Panc1 (cell line): ENCODE data around the gene KLF9. TPM values are rescaled to one million over a fixed set of nuclear protein-coding genes. Genes with fewer than 3 reads are reported as not detected.

Experiments
- ATAC-seq: fragments of 200-7000 bp; cut with Tn5 transposase; 2 replicates; pipeline ENCODE4 v1.9.1; 2020; ENCODE audit warnings: mild to moderate bottlenecking, moderate library complexity
- BruUV-seq: library from RNA; stranded (reverse); fragments of 400-500 nt; replicated peaks from 2 replicates; lab custom pipeline; 2021; lab: Mats Ljungman, UMichigan
- CTCF ChIA-PET: fragments of 300-600 bp; sonication (Branson Sonifier 250); formaldehyde crosslinking; loops from one replicate; lab custom pipeline; 2022; ENCODE audit warnings: antibody characterized with exemption; lab: Charles Lee
- POLR2A ChIA-PET: fragments of 300-600 bp; sonication (Branson Sonifier 250); formaldehyde crosslinking; loops from one replicate; lab custom pipeline; 2022; ENCODE audit warnings: antibody characterized with exemption; lab: Charles Lee
- DNase-seq: peaks from one replicate; pipeline ENCODE4 v3.0.0-alpha.2; 2010; ENCODE audit warnings: low read depth, low spot score
- H3K27ac ChIP-seq: 2 replicates; pipeline ENCODE4 v1.5.1; 2011; ENCODE audit warnings: mild to moderate bottlenecking, low read length, inconsistent platforms
- H3K27me3 ChIP-seq: fragments of 200-500 bp; sonication (Bioruptor generic); 2 replicates; pipeline ENCODE4 v1.6.0; 2014; ENCODE audit warnings: low read length, inconsistent platforms; ENCODE audit not compliant: control insufficient read depth, insufficient read depth
- H3K36me3 ChIP-seq: fragments of 200-500 bp; sonication (Bioruptor generic); 2 replicates; pipeline ENCODE4 v1.5.1; 2014; ENCODE audit warnings: inconsistent platforms, mild to moderate bottlenecking, low read length, moderate library complexity; ENCODE audit not compliant: control insufficient read depth, insufficient read depth
- H3K4me1 ChIP-seq: 2 replicates; pipeline ENCODE4 v1.5.1; 2011; ENCODE audit warnings: inconsistent platforms, mild to moderate bottlenecking, low read length, moderate library complexity; ENCODE audit not compliant: control insufficient read depth, insufficient read depth
- H3K4me3 ChIP-seq, 2 experiments: 2 replicates each; pipeline ENCODE4 v1.5.1; 2011 to 2012; ENCODE audit warnings: low read depth in 2 of 2, low read length in 2 of 2, mild to moderate bottlenecking in 2 of 2, inconsistent platforms in 1 of 2, moderate library complexity in 1 of 2
- H3K9me3 ChIP-seq: fragments of 200-500 bp; sonication (Bioruptor generic); 2 replicates; pipeline ENCODE4 v1.5.1; 2014; ENCODE audit warnings: low read depth, mild to moderate bottlenecking, inconsistent platforms, low read length, moderate library complexity; ENCODE audit not compliant: control insufficient read depth, insufficient read depth
- POLR2AphosphoS5 ChIP-seq: IDR thresholded peaks from 2 replicates; pipeline ENCODE4 v1.6.1; 2012; ENCODE audit warnings: mild to moderate bottlenecking, low read depth, low read length, moderate library complexity
- SIN3A ChIP-seq: IDR thresholded peaks from 2 replicates; pipeline ENCODE4 v1.6.1; 2012; ENCODE audit warnings: low read depth, mild to moderate bottlenecking, low read length, moderate library complexity, borderline replicate concordance; ENCODE audit not compliant: insufficient read depth
- TCF7L2 ChIP-seq: IDR thresholded peaks from 2 replicates; pipeline ENCODE4 v1.6.1; 2011; ENCODE audit warnings: mild to moderate bottlenecking, low read depth, low read length, inconsistent platforms
- in situ Hi-C: cut with HindIII; loops from 2 replicates; pipeline ENCODE4 v1.10.0; 2016; ENCODE audit warnings: low sequenced_read_pairs, low pct_unique_long_range_greater_than_20kb
- intact Hi-C: fragments of 100-400 bp; cut with micrococcal nuclease; formaldehyde crosslinking; loops from one replicate; pipeline ENCODE4 v1.10.0; 2022; ENCODE audit not compliant: unreplicated experiment
- total RNA-seq: library from RNA; stranded (reverse); gene quantifications from one replicate; pipeline ENCODE4 v1.2.1, GENCODE V29; 2021; ENCODE audit not compliant: unreplicated experiment
- TF ChIP-seq, protein P1 (sequence below): fragments of 450-650 bp; IDR thresholded peaks from 2 replicates; pipeline ENCODE4 v1.5.1; 2017; ENCODE audit warnings: mild to moderate bottlenecking
- TF ChIP-seq, protein P2 (sequence below), 2 experiments: IDR thresholded peaks; 2 replicates each; pipeline ENCODE4 v1.6.1; 2011 to 2012; ENCODE audit warnings: low read depth in 2 of 2, control low read depth in 1 of 2, low read length in 1 of 2, mild to moderate bottlenecking in 1 of 2, moderate library complexity in 1 of 2; ENCODE audit not compliant: insufficient read depth in 1 of 2

KLF9 gene
- total RNA-seq, 1 experiment from 2014 or later, result 0.95 TPM

DNA sequence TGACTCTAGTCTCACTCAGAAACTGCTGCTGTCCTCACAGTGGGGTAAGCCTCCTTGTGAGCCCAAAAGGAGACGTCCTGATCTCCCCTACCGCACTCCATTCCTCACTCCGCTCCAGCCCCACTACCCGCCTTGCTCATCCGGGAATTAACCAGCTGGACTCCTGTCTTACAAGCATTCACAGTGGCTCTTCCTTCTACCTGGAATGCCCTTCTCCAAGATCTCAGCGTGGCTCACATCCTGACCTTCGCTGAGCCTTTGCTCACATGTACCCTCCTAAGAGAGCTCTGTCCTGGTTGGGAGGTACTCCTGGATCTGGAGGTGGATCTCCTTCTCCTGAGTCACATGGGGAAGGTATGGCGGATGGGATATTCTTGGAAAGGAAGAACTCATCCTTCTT is 10.7 kb upstream of the KLF9 start:
- H3K36me3 ChIP-seq, result no peaks in the 10 kb centered on the region
- no peaks in the 10 kb centered on the region for H3K27me3 ChIP-seq
- no peak for TF ChIP-seq POLR2AphosphoS5
- TF ChIP-seq, protein P1, sequence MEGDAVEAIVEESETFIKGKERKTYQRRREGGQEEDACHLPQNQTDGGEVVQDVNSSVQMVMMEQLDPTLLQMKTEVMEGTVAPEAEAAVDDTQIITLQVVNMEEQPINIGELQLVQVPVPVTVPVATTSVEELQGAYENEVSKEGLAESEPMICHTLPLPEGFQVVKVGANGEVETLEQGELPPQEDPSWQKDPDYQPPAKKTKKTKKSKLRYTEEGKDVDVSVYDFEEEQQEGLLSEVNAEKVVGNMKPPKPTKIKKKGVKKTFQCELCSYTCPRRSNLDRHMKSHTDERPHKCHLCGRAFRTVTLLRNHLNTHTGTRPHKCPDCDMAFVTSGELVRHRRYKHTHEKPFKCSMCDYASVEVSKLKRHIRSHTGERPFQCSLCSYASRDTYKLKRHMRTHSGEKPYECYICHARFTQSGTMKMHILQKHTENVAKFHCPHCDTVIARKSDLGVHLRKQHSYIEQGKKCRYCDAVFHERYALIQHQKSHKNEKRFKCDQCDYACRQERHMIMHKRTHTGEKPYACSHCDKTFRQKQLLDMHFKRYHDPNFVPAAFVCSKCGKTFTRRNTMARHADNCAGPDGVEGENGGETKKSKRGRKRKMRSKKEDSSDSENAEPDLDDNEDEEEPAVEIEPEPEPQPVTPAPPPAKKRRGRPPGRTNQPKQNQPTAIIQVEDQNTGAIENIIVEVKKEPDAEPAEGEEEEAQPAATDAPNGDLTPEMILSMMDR, result no peak
- no peak for TF ChIP-seq SIN3A
- TF ChIP-seq, protein P2, sequence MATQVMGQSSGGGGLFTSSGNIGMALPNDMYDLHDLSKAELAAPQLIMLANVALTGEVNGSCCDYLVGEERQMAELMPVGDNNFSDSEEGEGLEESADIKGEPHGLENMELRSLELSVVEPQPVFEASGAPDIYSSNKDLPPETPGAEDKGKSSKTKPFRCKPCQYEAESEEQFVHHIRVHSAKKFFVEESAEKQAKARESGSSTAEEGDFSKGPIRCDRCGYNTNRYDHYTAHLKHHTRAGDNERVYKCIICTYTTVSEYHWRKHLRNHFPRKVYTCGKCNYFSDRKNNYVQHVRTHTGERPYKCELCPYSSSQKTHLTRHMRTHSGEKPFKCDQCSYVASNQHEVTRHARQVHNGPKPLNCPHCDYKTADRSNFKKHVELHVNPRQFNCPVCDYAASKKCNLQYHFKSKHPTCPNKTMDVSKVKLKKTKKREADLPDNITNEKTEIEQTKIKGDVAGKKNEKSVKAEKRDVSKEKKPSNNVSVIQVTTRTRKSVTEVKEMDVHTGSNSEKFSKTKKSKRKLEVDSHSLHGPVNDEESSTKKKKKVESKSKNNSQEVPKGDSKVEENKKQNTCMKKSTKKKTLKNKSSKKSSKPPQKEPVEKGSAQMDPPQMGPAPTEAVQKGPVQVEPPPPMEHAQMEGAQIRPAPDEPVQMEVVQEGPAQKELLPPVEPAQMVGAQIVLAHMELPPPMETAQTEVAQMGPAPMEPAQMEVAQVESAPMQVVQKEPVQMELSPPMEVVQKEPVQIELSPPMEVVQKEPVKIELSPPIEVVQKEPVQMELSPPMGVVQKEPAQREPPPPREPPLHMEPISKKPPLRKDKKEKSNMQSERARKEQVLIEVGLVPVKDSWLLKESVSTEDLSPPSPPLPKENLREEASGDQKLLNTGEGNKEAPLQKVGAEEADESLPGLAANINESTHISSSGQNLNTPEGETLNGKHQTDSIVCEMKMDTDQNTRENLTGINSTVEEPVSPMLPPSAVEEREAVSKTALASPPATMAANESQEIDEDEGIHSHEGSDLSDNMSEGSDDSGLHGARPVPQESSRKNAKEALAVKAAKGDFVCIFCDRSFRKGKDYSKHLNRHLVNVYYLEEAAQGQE (IDR thresholded peaks at IDR 0.05; ENCODE audit: insufficient read depth in 1 of 2, low read depth in 2 of 2, low read length in 1 of 2), result no peak
- no peak for TF ChIP-seq TCF7L2
- ChIA-PET POLR2A (interaction anchor here (1.1 kb wide), 1 partner anchor 11 kb away, joined by 3 read pairs; the partner anchor contains the start of gene KLF9), CTCF (no interaction called here)
- H3K4me1 ChIP-seq, result no peaks in the 10 kb centered on the region
- DNase-seq (no peak), ATAC-seq (no peak)
- H3K9me3 ChIP-seq, result no peaks in the 10 kb centered on the region
- no peak overlapping the region for H3K4me3 ChIP-seq
- intact Hi-C loops (no loop called here), in situ Hi-C loops (no loop called here)
- BruUV-seq, result no TSS peak
- no peak overlapping the region for H3K27ac ChIP-seq

DNA sequence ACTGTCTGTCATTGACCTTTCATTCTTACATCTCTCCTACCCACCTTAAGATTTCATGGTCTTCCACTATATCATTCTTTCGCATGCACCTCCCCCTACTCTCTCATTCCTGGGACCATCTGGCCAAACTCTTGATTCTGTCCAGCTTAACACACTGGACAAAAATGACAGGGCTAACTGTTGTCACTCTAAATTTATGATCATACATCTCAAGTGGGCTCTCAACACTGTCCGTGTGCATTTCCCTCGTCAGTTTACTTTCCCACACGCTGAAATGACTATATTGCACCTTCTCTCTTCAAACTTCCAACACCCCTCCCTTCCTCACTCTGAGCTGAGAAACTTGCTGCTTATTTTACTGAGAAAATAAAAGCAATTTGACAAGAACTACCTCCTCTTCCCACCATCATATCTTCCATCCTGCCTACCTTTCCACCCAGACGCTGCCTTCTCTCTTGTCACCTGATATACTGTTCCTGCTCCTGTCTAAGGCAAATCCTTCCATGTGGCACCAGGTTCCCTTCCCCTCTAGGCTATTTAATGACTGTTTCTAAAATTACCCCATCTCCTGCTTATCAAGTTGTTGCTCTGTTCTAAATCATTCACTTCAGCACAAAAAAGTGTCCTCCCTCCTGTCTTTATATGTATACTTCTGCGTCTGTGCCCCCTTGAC is 8.1 kb upstream of the KLF9 start:
- no TSS peak for BruUV-seq
- in situ Hi-C loops, result no loop called here
- no peak for ATAC-seq
- no peaks in the 10 kb centered on the region for H3K4me1 ChIP-seq
- DNase-seq, result no peak
- no peaks in the 10 kb centered on the region for H3K27me3 ChIP-seq
- H3K27ac ChIP-seq, result no peak overlapping the region
- ChIA-PET POLR2A (no interaction called here), CTCF (no interaction called here)
- H3K9me3 ChIP-seq, result no peaks in the 10 kb centered on the region
- TF ChIP-seq, protein P1, result no peak
- no peak for TF ChIP-seq TCF7L2
- H3K4me3 ChIP-seq, result no peak overlapping the region
- H3K36me3 ChIP-seq, result no peaks in the 10 kb centered on the region
- intact Hi-C loops, result loop anchor here (5.0 kb wide), 1 partner anchor 60 kb away; no protein-coding TSS in a partner anchor
